DMS114 treated with DMSO at 0.1 percent for 48 hours (cell line): ENCODE measurements around the gene MAP3K5.
"Not testable (repeated sequence)": the region's sequence is repeated elsewhere in the genome, so short reads cannot be mapped to it uniquely, and the experiment has no call there.

Experiments used
- DNase-seq: peaks from one replicate; lab custom pipeline; 2025; ENCODE audit not compliant: unreplicated experiment; lab: John Stamatoyannopoulos, UW

Gene MAP3K5

DNA sequence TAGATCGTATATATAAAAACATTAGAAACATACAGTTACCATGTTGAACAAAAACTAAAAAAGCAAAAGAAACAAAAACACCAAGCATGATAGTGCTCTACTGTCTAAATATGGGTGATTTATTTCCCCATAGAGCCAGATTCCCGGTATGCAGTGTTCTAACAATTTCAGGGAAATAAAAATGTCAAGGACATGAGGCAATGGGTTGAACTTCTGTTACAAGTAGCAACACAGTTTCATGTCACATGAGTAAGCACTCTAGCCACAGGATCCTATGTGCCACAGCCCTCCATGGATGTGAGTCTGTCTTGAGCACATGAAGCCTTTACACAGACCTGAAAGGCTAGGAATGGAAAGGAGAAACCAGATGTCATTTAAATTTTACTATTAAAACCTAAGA lies 96.0 kb downstream of the MAP3K5 start:
- DNase-seq, result no peak

DNA sequence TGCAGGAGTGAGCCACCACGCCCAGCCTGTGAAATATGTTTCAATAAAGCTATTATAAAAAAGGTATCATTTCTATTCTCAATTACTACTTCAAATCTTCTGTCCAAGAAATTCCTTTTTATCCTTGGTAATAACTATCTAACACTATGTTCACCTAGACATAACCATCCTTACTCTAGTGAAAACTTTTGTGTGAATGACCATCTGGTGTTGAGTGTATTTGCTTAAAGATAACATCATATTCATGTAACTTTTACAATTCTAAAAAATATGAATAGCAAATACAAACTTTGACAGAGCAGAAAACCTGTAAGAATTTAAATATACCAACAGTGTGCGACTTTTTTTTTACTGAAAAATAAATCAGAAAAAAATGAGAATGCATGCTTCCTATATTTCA lies 96.9 kb downstream of the MAP3K5 start:
- no peak for DNase-seq

DNA sequence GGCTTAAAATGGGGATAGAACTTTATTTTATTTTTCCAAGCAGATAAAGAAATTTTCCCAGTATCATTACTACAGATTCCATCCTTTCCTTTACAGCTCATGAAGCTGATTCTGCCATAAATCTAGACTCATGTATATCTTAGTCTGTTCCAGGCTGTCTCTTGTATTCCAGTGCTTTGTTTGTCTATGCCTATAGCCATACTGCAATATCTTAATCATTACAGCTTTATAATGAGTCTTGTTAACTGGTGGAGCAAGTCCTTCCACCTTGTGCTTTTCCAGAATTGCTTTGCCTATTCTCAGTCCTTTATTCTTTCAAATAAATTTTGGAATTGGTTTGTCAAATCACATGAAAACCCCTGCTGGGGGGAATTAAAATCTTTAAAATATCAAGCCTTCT lies 99.2 kb downstream of the MAP3K5 start:
- no peak for DNase-seq

DNA sequence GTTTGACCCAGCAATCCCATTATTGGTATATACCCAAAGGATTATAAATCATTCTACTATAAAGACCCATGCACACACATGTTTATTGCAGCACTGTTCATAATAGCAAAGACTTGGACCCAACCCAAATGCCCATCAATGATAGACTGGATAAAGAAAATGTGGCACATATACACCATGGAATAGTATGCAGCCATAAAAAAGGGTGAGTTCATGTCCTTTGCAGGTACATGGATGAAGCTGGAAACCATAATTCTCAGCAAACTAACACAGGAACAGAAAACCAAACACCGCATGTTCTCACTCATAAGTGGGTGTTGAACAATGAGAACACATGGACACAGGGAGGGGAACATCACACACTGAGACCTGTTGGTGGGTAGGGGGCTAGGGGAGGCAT lies 104.4 kb downstream of the MAP3K5 start:
- DNase-seq, result not testable (repeated sequence)

DNA sequence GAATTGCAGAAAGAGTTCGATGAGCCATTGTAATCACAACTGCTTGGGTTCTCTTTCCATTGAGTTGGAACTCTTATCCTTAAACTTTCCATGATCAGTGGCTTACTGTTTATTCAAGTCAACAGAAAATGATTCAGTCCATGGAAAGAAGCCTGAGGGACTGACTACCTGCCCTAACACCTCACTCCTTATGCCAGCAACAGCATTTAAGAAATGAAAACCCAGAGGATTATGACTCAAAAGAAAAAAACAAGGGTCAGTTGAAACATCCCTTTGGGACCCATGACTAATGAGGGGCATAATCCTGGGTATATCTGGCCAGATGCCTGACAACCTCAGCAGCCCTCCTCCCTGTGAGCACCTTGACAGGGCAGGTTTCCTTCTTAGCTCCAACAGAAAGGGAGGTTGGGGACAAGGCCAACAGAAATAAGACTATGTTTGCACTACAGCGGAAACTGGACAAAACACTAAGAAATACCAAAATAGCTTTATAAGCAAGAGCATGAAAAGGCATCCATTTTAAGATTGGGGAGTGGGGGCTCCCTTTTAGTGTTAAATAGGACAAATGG lies 106.7 kb downstream of the MAP3K5 start:
- DNase-seq, result no peak

DNA sequence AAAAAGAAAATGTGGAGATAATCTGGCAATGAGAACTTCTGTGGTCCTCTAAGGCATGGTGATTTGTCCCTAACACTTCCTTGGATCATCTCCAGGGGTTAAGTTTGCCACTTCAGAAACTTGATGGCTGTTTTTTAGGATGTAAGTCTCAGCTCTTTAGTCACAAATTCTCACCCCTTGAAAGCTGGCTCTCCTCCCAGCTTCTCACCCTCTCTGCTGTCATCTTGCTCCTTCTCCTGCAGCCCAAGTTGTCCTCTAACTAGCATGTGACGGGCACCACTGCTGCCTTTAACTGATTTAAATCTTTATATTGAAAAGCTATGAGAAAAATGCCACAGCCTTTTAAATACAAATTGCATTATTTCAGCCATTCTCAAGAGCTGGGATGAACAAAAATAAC lies 107.8 kb downstream of the MAP3K5 start:
- no peak for DNase-seq

DNA sequence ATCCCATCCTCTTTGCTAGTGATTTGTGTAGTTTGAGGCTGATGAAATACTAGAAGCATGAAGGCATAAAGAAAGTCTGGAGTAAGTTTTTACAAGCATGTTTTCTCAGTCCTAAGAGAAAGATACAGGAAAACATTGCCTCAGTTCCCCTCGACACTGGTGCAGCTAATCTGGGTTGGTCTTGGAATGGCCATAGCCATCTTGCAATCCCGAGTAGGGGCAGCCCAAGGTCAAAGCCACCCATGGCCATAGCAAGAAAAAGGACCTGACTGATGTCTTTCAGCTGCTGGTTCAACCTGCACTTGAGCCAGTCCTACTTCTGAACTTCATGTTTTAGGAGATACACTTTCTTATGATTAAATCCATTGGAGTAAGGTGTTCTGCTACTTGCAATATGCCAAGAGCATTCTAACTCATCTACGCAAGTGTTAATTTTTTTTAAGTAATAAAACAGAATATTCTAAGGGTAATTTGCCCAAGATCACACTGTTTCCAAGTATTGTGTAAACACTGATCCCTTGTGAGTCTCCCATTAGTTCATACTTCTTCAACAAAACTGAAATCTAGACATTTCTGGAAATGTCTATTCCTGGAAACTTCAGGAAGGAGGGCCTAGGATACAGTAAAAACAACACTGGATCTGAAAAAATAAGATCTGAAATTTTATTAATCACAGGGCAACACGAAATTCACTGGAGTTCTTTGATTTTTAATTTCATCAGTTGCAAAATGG lies 108.9 kb downstream of the MAP3K5 start:
- no peak for DNase-seq

DNA sequence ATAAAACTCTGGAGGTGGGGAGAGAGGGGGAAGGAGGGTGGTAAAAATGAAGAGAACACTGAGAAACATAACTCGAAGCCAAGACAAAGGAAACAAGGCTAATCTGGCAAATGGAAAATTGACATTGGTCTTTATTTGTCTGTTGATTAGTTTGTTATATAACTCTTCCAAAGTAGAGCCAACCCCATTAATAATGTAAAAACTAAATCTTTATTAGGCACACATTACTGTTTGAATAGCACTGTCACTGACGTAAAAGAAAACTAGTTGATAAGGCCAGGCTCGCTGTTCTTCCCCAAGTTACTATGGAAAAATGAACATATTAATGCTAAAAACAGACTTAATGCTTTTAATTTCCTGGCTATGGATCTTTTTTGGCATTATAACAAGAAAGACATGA lies 110.0 kb downstream of the MAP3K5 start:
- no peak for DNase-seq

DNA sequence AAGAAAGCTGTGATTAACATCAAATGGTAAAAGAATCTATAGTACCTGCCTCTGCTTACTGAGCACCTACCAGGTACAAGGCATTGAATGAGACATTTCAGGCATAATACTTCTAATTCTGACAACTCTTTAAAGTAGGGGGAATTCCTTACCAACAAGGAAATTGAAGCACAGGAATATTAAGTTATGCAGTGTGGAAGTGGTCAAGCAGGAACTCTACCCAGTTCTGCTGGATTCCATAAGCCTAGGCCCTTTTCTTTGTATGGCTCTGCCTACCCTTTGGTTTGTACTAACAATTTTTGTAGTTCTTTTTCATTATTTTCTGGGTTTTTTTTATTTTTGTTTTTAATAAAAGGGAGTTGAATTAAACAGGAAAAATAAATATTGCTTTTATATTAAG lies 114.5 kb downstream of the MAP3K5 start:
- DNase-seq, result no peak

DNA sequence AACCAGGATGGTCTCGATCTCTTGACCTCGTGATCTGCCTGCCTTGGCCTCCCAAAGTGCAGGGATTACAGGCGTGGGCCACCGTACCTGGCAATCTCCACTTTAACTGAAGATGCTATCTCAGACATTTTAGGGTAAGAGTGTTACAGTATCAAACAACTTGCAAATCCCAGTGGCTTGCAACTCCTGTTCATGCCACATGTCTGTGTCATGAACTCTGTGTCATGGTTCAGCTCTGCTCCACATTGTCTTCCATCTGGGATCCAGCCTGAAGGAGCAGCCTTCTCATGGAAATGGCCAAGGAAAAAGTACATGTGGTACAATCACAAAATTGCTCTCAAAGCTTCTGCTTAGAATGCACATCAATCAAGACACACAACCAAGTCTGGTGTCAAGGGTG lies 114.9 kb downstream of the MAP3K5 start:
- DNase-seq, result no peak

DNA sequence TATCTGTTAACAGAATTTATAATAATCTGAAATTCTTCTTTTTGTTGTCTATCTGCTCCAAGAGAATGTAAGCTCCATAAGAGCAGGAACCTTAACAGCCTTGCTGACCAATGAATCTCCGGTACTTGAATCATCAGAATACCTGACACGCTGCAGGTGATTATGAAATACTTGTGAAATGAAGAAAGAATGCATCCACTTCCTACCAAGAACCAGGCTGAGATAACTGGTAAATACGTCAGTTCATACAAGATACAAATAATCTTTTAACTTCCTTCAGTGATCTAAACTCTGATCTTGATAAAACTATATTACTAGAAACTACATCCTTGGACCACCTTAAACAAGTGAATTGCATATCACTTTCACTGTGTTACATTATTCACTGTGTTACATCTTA lies 116.2 kb downstream of the MAP3K5 start:
- no peak for DNase-seq

DNA sequence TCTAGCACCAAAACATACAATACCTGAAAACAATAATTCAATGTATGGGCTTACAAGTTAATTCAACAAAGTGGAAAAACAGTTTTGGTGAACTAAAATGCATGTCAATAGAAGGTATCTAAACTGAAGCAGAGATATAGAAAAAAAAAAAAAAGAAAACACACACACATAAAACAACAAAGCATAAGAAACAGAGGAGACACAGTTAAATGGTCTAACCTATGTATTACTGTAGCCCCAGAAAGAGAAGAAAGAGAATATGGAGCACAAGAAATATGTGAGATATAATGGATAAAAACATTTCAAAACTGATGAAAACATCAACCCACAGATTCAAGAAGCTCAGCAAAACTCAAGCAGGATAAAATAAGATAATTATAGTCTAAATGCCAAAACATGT lies 118.7 kb downstream of the MAP3K5 start:
- DNase-seq, result no peak

DNA sequence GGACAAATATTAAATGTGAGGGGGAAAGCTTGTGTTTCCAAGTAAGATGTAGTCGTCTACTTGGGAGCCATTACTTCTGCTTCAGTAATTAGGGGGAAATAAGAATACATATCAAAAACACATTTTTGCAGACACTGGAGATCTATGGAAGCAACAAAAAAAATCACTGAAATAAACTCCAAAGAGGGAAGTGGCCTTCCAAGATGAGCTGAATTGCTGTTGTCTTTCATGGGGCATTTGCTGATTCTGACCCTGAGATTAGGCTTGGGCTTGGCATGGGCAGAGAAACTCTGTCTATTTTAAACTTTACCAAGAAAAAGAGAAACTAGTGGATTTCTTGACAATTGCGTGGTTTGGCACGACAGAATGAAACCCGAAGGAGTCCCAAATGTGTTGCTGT lies 120.1 kb downstream of the MAP3K5 start:
- DNase-seq, result no peak

DNA sequence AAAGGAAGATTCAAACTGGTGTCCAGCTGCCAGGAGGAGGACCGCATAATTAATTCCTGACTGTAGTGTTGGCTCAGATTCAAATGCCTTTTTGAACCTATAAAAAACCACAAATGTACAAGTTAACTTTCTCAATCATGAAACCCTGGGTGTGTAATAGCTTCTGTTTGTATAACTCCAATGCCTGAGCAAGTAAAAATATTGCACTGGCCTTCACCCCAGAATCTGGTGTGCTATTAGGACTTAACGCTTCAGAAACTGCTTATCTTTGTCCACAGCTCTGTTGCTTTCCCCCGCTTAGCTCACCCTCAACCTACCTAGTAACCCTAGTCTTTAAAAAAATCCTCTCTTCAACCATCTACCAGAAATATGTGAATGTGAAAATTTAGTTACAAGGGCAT lies 123.0 kb downstream of the MAP3K5 start:
- no peak for DNase-seq

DNA sequence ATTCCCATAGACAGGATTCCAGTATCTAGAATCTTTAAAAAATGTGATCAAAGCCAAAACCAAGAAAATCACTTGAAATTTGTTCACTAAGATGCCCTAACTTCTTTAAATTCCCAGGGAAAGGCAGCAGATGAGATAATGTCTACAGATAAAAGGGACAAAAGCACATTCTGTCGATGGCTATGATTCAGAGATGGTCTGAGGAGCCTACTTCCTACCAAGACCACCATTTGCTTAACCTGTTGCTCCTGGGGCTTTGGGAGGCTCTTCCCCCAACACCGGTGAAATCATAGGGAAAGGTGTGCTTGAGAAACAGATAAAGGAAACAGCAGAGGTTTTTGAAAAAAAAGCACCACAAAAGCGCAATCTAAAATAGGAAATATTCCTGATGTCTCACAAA lies 123.7 kb downstream of the MAP3K5 start:
- no peak for DNase-seq

DNA sequence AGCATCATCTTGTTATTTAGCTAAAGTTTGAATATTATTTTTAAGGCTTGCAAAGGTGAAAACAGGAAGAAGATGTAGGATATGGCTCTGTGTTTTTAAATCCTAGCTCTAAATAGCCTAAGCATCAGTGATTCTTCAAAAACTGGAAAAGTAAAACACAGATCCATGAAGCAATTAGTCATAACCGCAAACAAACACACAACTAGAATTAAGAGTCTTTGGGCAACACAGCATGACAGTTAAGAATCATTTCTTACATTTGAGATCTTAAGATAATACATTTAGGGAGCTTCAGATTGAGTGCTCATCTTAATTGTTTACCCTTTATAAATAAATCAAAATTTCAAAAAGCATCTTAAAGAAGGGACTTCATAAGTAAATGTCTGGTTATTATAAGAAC lies 126.2 kb downstream of the MAP3K5 start:
- no peak for DNase-seq

DNA sequence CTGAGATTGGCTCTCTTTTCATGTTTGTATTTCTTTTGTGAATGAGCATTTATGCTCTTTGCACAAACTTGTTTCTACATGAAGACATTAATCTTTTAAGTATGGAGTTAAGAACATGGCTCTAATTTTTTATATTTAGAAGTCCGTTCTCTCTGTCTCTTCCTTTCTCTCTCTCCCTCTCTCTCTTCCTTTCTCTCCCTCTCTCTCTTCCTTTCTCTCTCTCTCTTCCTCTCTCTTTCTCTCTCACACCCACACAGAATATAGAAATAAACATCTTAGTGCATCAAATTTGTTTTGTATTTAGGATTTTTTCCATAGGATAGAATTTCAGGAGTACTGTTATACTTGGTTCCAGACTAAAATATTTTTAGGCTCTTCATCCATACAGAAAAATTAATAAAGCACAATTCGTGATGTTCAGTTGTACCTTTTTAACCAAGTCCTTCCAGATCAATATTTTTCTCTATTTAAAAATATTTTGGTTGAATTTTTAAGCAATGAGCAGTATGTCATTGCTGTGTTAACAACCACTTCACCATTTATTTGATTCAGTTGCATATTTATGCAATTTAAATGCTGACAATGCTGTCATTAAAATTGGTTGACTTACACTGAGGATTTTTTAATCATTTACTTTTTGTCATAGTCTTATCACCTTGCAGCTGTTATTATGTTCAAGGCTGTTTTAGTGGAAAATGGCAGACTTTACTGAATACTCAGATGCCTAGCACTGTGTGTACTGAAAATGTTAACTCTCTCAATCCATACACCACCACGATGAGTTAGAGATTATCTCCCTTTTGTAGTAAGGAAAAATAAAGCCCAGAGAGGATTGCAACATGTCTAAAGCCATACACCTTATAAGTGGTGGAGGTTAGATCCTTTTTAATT lies 129.7 kb downstream of the MAP3K5 start:
- DNase-seq, result no peak

DNA sequence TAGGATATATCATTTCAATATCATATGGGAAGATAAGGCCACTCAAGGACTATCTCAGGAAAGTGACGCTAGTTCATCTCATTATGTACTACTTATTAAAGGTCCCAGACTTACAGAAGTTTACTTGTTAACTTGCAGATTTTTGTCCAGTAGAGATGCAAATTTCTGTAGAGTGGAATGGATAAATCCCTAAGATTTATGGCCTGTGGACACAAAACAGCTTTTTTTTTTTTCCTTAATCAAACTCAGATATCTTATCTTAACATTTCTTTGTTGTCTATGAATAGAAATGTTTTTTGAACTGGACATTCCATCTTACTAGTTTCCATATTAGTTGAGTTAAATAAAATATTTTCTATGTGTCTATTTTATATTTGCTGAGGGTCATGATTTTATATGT lies 131.6 kb downstream of the MAP3K5 start:
- no peak for DNase-seq

DNA sequence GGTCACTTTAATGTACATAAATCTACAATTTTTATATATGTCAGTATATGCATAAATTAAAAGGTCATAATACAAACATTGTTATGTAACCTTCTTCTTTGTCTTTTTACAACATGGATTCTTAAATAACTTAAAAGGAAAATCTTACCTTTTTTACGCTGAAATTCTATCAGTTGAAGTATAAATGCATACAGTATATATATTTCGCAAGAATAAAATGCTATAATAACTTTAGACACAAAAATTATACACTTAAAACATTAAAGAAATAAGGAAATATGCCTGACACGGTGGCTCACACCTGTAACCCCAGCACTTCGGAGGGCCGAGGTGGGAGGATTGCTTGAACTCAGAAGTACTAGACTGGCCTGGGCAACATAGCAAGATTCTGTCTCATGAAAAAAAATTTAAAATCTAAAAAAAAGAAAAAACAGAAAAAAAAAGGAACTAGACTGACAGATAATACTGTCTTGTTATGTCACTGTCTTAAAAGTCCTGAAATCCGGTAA lies 132.2 kb downstream of the MAP3K5 start:
- no peak for DNase-seq

DNA sequence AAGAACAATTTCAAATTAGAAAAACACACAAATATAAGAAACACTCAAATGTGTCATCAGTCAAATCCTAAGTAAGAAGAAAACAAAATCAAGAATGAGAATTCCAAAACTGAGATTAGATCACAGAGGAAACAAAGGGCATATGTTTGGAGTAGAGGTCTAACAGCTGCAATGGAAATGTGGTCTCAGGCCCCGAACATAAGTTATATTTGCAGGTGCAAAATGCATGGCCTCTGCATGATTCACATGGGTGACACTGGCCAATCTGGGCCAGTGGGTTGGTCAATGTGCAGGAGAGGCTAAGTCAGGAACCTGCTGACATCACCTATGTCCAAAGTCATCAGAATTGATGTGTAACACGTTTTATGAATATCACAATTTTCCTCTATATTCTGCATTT lies 133.6 kb downstream of the MAP3K5 start:
- DNase-seq, result no peak

DNA sequence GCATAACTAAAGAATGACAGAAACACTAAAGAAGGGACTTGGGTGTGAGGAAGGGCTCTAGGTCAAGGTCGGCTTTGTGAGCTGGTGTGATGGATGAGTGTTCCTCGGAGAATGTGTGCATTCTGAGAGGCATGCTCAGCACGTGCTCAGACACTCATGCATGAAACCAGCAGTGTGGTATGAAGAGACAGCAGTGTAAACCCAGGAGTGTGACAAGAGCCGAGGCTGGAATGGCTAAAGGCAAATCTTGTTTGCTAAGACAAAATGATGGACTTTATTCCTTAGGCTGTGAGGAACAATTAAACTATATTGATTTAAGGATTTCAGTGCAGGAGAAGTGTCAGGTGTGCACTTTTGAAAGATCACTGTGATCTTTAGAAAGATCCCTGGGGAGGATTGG lies 134.6 kb downstream of the MAP3K5 start:
- no peak for DNase-seq

DNA sequence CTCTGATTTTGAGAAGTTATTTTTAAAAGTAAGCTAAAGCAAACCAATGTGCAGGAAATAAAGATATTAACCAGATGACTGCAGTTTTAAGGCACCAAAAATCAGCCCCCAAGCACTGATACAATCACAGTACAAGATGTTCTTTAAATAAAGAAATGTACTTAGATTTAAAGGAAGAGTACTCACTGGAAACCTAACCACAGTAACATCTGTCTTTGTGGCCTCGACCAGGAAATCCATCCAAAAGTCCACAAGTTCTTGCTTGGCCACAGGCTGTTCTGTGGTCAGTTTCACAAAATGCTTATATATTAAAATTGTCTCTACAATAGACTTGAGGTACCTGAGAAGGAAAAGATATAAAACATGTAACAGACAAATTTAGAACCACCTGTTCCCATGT lies 136.2 kb downstream of the MAP3K5 start:
- no peak for DNase-seq
